GDM1 (cell line): ENCODE measurements around the gene IDUA.

Source experiments
- DNase-seq: peaks from one replicate; lab custom pipeline; 2025; lab: John Stamatoyannopoulos, UW

IDUA gene

GRCh38 chr4:1015746-1016145, 28.9 kb downstream of the IDUA start:
- no peak for DNase-seq

DNA sequence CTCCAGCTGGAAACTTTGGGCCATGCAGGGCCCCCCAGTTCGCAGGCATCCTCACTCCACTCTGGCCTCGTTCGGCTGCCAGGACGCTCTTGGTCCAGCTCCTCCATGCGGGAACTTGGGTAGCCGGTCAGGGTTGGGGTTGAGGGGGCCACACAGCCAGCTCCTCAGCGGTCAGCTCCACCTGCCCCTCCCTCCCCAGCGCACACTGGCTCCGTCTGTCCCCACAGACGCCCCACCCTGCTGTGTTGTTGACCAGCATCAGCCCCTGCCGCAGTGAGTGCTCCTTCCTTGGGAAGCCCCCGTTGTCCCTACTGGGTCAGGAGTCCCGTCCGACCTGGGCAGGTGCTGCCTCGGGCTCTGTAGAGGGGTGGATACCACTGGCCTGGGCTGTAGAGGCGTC, 30.4 kb downstream of the IDUA start:
- DNase-seq, result no peak

GRCh38 chr4:1017706-1018105, 30.9 kb downstream of the IDUA start:
- DNase-seq, result no peak

GRCh38 chr4:1018147-1019020, 31.5 kb downstream of the IDUA start:
- no peak for DNase-seq

GRCh38 chr4:1019320-1019719, 32.5 kb downstream of the IDUA start:
- DNase-seq, result no peak

GRCh38 chr4:1019729-1020470, 33.1 kb downstream of the IDUA start:
- DNase-seq, result no peak

DNA sequence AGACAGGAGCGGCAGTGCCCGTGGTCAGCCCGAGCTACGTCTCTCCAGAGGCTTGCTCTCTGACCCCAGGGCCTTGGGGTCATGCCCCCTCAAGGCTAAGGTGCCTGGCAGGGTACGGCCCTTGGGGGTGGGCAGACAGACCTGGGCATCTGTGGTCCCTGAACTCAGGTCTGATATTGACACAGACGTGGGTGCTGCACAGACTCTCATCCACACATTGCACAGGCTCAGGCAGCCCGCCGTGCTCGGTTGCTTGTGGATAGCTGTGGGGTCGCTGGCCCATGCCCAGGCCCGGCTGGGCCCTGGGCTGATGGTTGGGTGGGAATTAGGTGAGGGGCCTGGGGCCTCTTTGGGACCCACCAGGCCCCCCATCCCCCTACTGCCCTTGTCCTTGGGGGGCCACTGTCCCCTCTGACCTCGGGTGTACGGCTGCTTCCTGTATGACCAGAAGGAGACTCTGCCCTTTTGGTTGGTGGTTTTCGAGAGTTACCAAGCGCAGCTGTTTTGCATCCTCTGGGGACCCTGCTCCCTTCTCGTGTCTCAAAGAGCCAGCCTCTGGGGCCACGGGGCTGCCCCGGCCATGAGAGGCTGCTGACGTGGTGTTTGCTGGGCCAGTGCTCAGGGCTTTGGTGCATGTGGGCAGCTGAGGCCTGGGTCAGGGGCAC, 34.7 kb downstream of the IDUA start:
- DNase-seq, result no peak

GRCh38 chr4:1022051-1022738, 35.4 kb downstream of the IDUA start:
- no peak for DNase-seq

DNA sequence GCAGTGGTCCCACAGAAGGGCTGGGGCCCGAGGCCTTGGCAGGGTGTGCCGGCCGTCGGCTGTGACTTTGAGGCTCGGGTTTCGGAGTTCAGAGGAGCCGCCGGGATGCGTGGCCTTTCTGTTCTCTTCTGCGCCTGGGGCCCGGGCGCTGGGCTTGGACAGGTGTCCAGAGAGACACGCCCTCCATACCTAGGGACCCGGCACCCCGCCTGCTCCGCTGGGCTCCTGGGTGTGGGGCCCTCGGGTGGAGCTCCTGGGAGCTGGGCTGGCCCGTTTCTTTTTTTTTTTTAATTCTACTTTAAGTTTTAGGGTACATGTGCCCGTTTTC, 35.9 kb downstream of the IDUA start:
- DNase-seq, result no peak

GRCh38 chr4:1023075-1023640, 36.3 kb downstream of the IDUA start:
- no peak for DNase-seq

GRCh38 chr4:1023895-1024740, 37.3 kb downstream of the IDUA start:
- no peak for DNase-seq

DNA sequence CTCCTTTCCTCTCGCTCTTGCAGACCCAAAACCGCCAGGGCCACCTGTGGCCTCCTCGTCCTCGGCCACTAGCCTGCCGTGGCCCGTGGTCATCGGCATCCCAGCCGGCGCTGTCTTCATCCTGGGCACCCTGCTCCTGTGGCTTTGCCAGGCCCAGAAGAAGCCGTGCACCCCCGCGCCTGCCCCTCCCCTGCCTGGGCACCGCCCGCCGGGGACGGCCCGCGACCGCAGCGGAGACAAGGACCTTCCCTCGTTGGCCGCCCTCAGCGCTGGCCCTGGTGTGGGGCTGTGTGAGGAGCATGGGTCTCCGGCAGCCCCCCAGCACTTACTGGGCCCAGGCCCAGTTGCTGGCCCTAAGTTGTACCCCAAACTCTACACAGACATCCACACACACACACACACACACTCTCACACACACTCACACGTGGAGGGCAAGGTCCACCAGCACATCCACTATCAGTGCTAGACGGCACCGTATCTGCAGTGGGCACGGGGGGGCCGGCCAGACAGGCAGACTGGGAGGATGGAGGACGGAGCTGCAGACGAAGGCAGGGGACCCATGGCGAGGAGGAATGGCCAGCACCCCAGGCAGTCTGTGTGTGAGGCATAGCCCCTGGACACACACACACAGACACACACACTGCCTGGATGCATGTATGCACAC, 38.2 kb downstream of the IDUA start:
- DNase-seq, result no peak

- no peak for DNase-seq
Measured at GRCh38 chr4:1026115-1026514, 39.3 kb downstream of the IDUA start.

GRCh38 chr4:1027219-1027914, 40.5 kb downstream of the IDUA start:
- no peak for DNase-seq

DNA sequence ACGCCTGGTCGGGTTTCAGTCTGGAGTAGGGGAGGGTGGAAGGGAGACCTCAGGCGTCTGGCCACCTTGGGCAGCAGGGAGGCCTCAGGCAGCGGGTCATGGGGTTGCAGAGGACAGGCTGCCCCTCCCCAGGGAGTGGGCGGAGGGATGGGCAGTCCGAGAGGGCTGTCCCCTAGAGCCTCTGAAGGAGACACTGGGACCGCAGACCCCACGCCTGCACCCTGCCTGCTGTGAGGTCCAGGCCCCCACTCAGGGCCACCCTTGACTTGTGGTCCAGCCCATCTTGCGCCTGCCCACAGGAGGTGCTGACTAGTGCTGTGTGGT, 41.0 kb downstream of the IDUA start:
- DNase-seq, result no peak

GRCh38 chr4:1028574-1029220, 41.9 kb downstream of the IDUA start:
- no peak for DNase-seq

- no peak for DNase-seq
Measured at GRCh38 chr4:1029529-1029928, 42.7 kb downstream of the IDUA start.

GRCh38 chr4:1030031-1030430, 43.2 kb downstream of the IDUA start:
- no peak for DNase-seq

GRCh38 chr4:1030559-1030958, 43.7 kb downstream of the IDUA start:
- no peak for DNase-seq

- no peak for DNase-seq
Measured at GRCh38 chr4:1031346-1031745, 44.5 kb downstream of the IDUA start.
